Neural progenitor cell (in vitro differentiated cells): Measurements from ENCODE around the gene BPIFB4.

Experiments
- EZH2phosphoT487 ChIP-seq: fragments of 200-600 bp; sonication (generic); IDR thresholded peaks from 2 replicates; pipeline ENCODE4 v1.6.1; 2017; ENCODE audit warnings: antibody characterized with exemption
- TF ChIP-seq, protein P1 (sequence below): fragments of 200-600 bp; sonication (generic); IDR thresholded peaks from 2 replicates; pipeline ENCODE4 v1.5.1; 2017; ENCODE audit warnings: antibody characterized with exemption, mild to moderate bottlenecking

DNA sequence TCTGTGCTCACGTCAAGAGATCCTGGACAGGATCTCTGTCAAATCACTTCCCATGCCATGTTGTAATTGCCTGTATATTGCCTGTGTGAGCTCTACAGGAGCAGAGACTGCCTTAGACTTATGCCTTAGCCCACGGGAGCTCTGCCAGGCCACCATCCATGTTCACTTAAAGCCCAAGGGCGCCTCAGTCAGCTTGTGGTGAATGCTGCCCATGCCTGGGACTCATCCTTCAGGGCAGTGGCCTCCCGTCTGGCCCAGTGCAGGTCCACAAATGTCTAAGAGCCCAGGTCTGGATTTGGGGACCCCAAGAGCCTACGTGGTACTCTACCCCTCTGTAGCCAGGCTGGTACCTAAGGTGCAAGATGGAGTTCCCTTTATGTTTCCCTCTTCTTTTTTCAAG lies 66.1 kb downstream of the BPIFB4 start:
- TF ChIP-seq, protein P1, sequence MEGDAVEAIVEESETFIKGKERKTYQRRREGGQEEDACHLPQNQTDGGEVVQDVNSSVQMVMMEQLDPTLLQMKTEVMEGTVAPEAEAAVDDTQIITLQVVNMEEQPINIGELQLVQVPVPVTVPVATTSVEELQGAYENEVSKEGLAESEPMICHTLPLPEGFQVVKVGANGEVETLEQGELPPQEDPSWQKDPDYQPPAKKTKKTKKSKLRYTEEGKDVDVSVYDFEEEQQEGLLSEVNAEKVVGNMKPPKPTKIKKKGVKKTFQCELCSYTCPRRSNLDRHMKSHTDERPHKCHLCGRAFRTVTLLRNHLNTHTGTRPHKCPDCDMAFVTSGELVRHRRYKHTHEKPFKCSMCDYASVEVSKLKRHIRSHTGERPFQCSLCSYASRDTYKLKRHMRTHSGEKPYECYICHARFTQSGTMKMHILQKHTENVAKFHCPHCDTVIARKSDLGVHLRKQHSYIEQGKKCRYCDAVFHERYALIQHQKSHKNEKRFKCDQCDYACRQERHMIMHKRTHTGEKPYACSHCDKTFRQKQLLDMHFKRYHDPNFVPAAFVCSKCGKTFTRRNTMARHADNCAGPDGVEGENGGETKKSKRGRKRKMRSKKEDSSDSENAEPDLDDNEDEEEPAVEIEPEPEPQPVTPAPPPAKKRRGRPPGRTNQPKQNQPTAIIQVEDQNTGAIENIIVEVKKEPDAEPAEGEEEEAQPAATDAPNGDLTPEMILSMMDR: no peak
- TF ChIP-seq EZH2phosphoT487: no peak
